ENCODE measurements around the gene MX1. TPM values are rescaled to one million over a fixed set of nuclear protein-coding genes. Genes with fewer than 3 reads are reported as not detected.

MX1 gene
- total and polyA plus RNA-seq, 7 donors, result 2.2 to 14.9 (median 3.8) TPM

- no peak overlapping the region for H3K27ac ChIP-seq
- no peaks in the 10 kb centered on the region for H3K4me1 ChIP-seq
- no peak for DNase-seq
- H3K27me3 ChIP-seq (ENCODE audit: insufficient read depth in 3 of 3, low read length in 2 of 3), result no peaks in the 10 kb centered on the region
- H3K9me3 ChIP-seq, result no peaks in the 10 kb centered on the region
- WGBS, 3 donors, result 92 to 95% (median 93%) methylated on average over 4 of the region's 4 CpGs
- intact Hi-C loops (cut with DNase I), result no loop called here
- no peak overlapping the region for H3K4me3 ChIP-seq
- no peaks in the 10 kb centered on the region for H3K36me3 ChIP-seq (ENCODE audit: insufficient read depth in 1 of 2, low read depth in 1 of 2)
- no peak for TF ChIP-seq CTCF (IDR thresholded peaks at IDR 0.05)
- ATAC-seq, result no peak
Measured at GRCh38 chr21:41398251-41398650, 27.8 kb upstream of the MX1 start.

- H3K36me3 ChIP-seq (ENCODE audit: insufficient read depth in 1 of 2, low read depth in 1 of 2), result no peaks in the 10 kb centered on the region
- no peak overlapping the region for H3K4me3 ChIP-seq
- H3K4me1 ChIP-seq, result no peaks in the 10 kb centered on the region
- no peak for ATAC-seq
- H3K27me3 ChIP-seq (ENCODE audit: insufficient read depth in 3 of 3, low read length in 2 of 3), result no peaks in the 10 kb centered on the region
- no peak for DNase-seq
- TF ChIP-seq CTCF (IDR thresholded peaks at IDR 0.05), result no peak
- 93 to 95% (median 93%) methylated on average over 16 of the region's 16 CpGs for WGBS, 3 donors
- H3K27ac ChIP-seq, result no peak overlapping the region
- no peaks in the 10 kb centered on the region for H3K9me3 ChIP-seq
- intact Hi-C loops (cut with DNase I), result no loop called here
Measured at GRCh38 chr21:41398831-41399230, 27.2 kb upstream of the MX1 start.

- no peak for TF ChIP-seq CTCF (IDR thresholded peaks at IDR 0.05)
- intact Hi-C loops (cut with DNase I), result no loop called here
- no peaks in the 10 kb centered on the region for H3K36me3 ChIP-seq (ENCODE audit: insufficient read depth in 1 of 2, low read depth in 1 of 2)
Measured at GRCh38 chr21:41399246-41399800, 26.7 kb upstream of the MX1 start.

GRCh38 chr21:41402231-41402630 lies 23.8 kb upstream of the MX1 start:
- Histone ChIP-seq H3K27ac (no peak overlapping the region), H3K4me1 (no peaks in the 10 kb centered on the region), H3K4me3 (no peak overlapping the region), H3K27me3 (ENCODE audit: insufficient read depth in 3 of 3, low read length in 2 of 3) (no peaks in the 10 kb centered on the region), H3K36me3 (ENCODE audit: insufficient read depth in 1 of 2, low read depth in 1 of 2) (no peaks in the 10 kb centered on the region), H3K9me3 (no peaks in the 10 kb centered on the region)
- ATAC-seq (no peak), DNase-seq (no peak)
- intact Hi-C loops (cut with DNase I), result no loop called here
- no peak for TF ChIP-seq CTCF (IDR thresholded peaks at IDR 0.05)
- WGBS, 3 donors, result 83 to 88% (median 87%) methylated on average over 11 of the region's 11 CpGs

More at GRCh38 chr21:41399246-41399800, 26.7 kb upstream of the MX1 start:
- DNase-seq (no peak), ATAC-seq (no peak)
- WGBS, 3 donors, result 79 to 90% (median 84%) methylated on average over 7 of the region's 7 CpGs
- H3K27ac ChIP-seq, result no peak overlapping the region
- H3K4me3 ChIP-seq, result no peak overlapping the region
- no peaks in the 10 kb centered on the region for H3K9me3 ChIP-seq
- no peaks in the 10 kb centered on the region for H3K4me1 ChIP-seq
- no peaks in the 10 kb centered on the region for H3K27me3 ChIP-seq (ENCODE audit: insufficient read depth in 3 of 3, low read length in 2 of 3)

- intact Hi-C loops (cut with DNase I), result no loop called here
- H3K4me3 ChIP-seq, result no peak overlapping the region
- H3K27me3 ChIP-seq (ENCODE audit: insufficient read depth in 3 of 3, low read length in 2 of 3), result no peaks in the 10 kb centered on the region
- H3K4me1 ChIP-seq, result no peaks in the 10 kb centered on the region
- no peaks in the 10 kb centered on the region for H3K36me3 ChIP-seq (ENCODE audit: insufficient read depth in 1 of 2, low read depth in 1 of 2)
- no peak for DNase-seq
- H3K9me3 ChIP-seq, result no peaks in the 10 kb centered on the region
- H3K27ac ChIP-seq, result no peak overlapping the region
- no peak for ATAC-seq
- WGBS, 3 donors, result 88 to 91% (median 90%) methylated on average over 10 of the region's 10 CpGs
- TF ChIP-seq CTCF (IDR thresholded peaks at IDR 0.05), result no peak
Measured at GRCh38 chr21:41402796-41403195, 23.2 kb upstream of the MX1 start.
